ENCODE data around the gene ARHGAP22. TPM values are rescaled to one million over a fixed set of nuclear protein-coding genes. Genes with fewer than 3 reads are reported as not detected.

The ARHGAP22 gene
- total RNA-seq, 1 donor from 2014 or later, result 1.9 TPM

DNA sequence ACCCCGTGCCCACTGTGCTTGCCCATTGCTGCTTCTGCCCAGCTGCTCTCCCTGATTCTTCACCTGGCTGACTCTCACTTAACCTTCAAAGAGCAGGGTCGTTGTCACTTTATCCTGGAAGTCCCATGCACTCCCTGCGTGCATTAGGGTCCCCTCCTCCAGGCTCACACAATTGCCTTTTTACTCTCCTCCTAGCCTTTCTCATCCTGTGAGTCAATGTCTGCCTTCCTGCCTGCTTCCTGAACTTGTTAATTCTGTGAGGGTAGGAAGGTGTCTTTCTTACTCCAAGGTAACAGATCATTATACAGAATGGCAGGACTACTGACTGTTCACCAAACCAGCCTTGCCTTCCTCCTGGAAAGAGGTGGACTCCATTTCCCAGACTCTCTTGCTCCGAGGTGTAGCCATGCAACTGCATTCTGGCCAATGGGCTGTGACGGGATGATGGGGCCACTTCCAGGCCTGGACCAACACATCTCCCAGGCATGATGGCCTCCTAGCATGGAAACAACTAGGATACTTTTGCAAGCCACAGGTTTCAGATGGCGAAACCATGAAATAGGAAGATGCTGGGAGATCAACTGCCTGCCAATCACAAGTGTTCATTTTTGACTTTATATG lies 54.7 kb downstream of the ARHGAP22 start:
- H3K4me1 Mint-ChIP-seq (ENCODE audit: unreplicated experiment), result peaks cover 22% of the 10 kb centered on the region
- no peak overlapping the region for H3K27ac Mint-ChIP-seq (ENCODE audit: unreplicated experiment)
- no peak overlapping the region for H3K4me3 Mint-ChIP-seq (ENCODE audit: unreplicated experiment)
- TF ChIP-seq, protein P1, sequence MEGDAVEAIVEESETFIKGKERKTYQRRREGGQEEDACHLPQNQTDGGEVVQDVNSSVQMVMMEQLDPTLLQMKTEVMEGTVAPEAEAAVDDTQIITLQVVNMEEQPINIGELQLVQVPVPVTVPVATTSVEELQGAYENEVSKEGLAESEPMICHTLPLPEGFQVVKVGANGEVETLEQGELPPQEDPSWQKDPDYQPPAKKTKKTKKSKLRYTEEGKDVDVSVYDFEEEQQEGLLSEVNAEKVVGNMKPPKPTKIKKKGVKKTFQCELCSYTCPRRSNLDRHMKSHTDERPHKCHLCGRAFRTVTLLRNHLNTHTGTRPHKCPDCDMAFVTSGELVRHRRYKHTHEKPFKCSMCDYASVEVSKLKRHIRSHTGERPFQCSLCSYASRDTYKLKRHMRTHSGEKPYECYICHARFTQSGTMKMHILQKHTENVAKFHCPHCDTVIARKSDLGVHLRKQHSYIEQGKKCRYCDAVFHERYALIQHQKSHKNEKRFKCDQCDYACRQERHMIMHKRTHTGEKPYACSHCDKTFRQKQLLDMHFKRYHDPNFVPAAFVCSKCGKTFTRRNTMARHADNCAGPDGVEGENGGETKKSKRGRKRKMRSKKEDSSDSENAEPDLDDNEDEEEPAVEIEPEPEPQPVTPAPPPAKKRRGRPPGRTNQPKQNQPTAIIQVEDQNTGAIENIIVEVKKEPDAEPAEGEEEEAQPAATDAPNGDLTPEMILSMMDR (IDR thresholded peaks at IDR 0.05; ENCODE audit: unreplicated experiment), result no peak
- DNase-seq (ENCODE audit: low spot score), result no peak
- H3K9me3 Mint-ChIP-seq (ENCODE audit: unreplicated experiment), result no peaks in the 10 kb centered on the region
- H3K27me3 Mint-ChIP-seq (ENCODE audit: unreplicated experiment), result peaks cover 6% of the 10 kb centered on the region
- peaks cover 3% of the 10 kb centered on the region for H3K36me3 Mint-ChIP-seq (ENCODE audit: low read depth, unreplicated experiment)

DNA sequence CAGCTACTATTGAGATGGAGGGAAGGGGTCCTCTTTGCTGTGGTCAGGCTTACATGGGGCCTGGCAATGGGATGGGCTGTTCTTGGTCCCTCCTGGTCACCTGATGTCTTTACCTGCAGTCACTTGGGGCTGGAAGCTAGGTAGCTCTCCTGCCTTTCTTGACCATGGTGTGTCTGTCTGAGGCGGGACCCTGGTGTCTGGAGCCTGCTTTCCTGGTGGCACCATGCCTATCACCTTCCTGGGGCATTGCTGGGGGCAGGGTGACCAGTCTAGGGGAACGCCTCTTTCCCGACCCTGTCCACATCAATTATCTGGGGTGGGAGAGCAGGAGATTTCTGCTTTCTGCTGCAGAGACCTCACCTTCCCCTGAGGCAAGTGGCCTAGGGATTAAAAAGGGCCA lies 55.6 kb downstream of the ARHGAP22 start:
- peaks cover 19% of the 10 kb centered on the region for H3K4me1 Mint-ChIP-seq (ENCODE audit: unreplicated experiment)
- peaks cover 5% of the 10 kb centered on the region for H3K27me3 Mint-ChIP-seq (ENCODE audit: unreplicated experiment)
- TF ChIP-seq, protein P1 (IDR thresholded peaks at IDR 0.05; ENCODE audit: unreplicated experiment), result no peak
- no peak overlapping the region for H3K27ac Mint-ChIP-seq (ENCODE audit: unreplicated experiment)
- no peaks in the 10 kb centered on the region for H3K9me3 Mint-ChIP-seq (ENCODE audit: unreplicated experiment)
- no peak for DNase-seq (ENCODE audit: low spot score)
- H3K4me3 Mint-ChIP-seq (ENCODE audit: unreplicated experiment), result no peak overlapping the region
- H3K36me3 Mint-ChIP-seq (ENCODE audit: low read depth, unreplicated experiment), result peaks cover 3% of the 10 kb centered on the region

DNA sequence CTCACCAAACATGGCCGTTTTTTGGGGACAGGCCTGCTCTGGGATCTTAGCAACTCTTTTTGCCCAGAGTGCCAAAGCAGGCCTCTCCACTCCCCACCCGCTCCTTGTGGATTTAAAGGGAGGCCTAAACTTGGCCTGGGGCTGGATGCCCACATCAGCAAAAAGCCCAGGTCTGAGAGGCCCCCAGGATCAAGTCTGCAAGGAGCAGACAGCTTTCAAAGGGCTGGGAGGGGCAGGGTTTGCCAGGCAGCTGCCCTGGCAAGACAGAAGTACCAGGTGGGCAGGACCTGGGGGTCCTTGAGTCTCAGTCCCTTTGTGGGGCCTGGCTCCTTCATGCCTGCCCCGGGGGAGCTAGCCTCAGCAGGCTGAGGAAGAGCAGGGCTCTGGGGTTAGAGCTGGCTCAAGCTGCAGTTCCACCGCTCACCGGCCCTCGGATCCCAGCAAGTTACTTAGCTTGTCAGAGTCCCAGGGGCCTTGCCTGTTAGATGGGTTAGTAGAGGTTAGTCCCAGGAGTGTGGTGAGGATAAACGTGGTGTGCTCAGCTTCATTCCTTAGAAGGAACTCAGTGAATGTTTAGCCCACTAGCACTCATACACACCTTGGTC lies 56.2 kb downstream of the ARHGAP22 start:
- Mint-ChIP-seq H3K27me3 (ENCODE audit: unreplicated experiment) (peaks cover 2% of the 10 kb centered on the region), H3K4me1 (ENCODE audit: unreplicated experiment) (peaks cover 19% of the 10 kb centered on the region), H3K27ac (ENCODE audit: unreplicated experiment) (no peak overlapping the region), H3K36me3 (ENCODE audit: low read depth, unreplicated experiment) (peaks cover 3% of the 10 kb centered on the region), H3K4me3 (ENCODE audit: unreplicated experiment) (no peak overlapping the region), H3K9me3 (ENCODE audit: unreplicated experiment) (no peaks in the 10 kb centered on the region)
- DNase-seq (ENCODE audit: low spot score), result no peak
- TF ChIP-seq, protein P1 (IDR thresholded peaks at IDR 0.05; ENCODE audit: unreplicated experiment), result no peak

DNA sequence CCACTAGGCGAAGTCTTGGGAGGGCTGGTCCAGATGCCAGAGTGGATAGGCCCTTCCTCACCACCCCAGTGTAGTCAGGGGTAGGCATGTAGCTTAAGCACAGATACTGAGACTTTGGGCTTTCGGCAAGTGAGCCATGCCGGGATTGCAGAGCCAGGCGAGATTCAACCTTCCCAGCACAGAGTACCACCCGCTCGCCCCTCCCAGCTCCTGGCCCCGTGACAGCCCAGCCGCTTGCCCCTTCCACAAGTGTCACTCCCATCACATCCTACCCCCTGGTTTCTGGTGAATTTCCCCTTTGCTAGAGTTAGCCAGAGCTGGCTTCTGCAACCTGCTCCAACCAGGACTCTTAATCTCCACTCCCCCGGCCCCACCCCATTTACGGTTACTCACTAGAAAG lies 56.9 kb downstream of the ARHGAP22 start:
- no peaks in the 10 kb centered on the region for H3K9me3 Mint-ChIP-seq (ENCODE audit: unreplicated experiment)
- peaks cover 19% of the 10 kb centered on the region for H3K4me1 Mint-ChIP-seq (ENCODE audit: unreplicated experiment)
- H3K4me3 Mint-ChIP-seq (ENCODE audit: unreplicated experiment), result no peak overlapping the region
- peaks cover 3% of the 10 kb centered on the region for H3K36me3 Mint-ChIP-seq (ENCODE audit: low read depth, unreplicated experiment)
- no peaks in the 10 kb centered on the region for H3K27me3 Mint-ChIP-seq (ENCODE audit: unreplicated experiment)
- TF ChIP-seq, protein P1 (IDR thresholded peaks at IDR 0.05; ENCODE audit: unreplicated experiment), result no peak
- H3K27ac Mint-ChIP-seq (ENCODE audit: unreplicated experiment), result no peak overlapping the region
- DNase-seq (ENCODE audit: low spot score), result no peak
